Measurements from ENCODE around the gene PAQR4. TPM values are rescaled to one million over a fixed set of nuclear protein-coding genes. Genes with fewer than 3 reads are reported as not detected.
"Not testable (repeated sequence)": the region's sequence is repeated elsewhere in the genome, so short reads cannot be mapped to it uniquely, and the experiment has no call there.

PAQR4 gene
- total RNA-seq, 1 donor from 2014 or later, result 9.5 TPM

DNA sequence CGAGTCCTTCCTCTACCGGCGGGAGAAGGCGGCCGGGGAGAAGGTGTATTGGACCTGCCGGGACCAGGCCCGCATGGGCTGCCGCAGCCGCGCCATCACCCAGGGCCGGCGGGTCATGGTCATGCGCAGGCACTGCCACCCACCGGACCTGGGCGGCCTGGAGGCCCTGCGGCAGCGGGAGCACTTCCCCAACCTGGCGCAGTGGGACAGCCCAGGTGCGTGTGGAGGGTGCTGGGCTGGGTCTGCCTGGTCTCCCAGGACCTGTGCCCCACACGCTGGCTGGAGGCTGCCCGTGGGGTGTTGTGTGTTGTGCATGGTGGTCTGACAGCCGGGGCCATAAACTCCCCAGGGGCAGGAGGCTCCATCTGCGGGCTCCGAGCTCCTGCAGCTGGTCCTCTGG, 32.0 kb upstream of the PAQR4 start:
- Mint-ChIP-seq H3K4me3 (ENCODE audit: unreplicated experiment) (no peak overlapping the region), H3K36me3 (ENCODE audit: low read depth) (peaks cover 34% of the 10 kb centered on the region), H3K9me3 (ENCODE audit: low read depth) (no peaks in the 10 kb centered on the region), H3K27me3 (ENCODE audit: low read depth) (no peaks in the 10 kb centered on the region), H3K4me1 (ENCODE audit: low read depth) (no peaks in the 10 kb centered on the region), H3K27ac (ENCODE audit: unreplicated experiment) (no peak overlapping the region)
- no peak for TF ChIP-seq CTCF (IDR thresholded peaks at IDR 0.05)
- DNase-seq (ENCODE audit: low spot score), result no peak

GRCh38 chr16:2938206-2938605, 30.9 kb upstream of the PAQR4 start:
- no peaks in the 10 kb centered on the region for H3K27me3 Mint-ChIP-seq (ENCODE audit: low read depth)
- DNase-seq (ENCODE audit: low spot score), result no peak
- no peak for TF ChIP-seq CTCF (IDR thresholded peaks at IDR 0.05)
- H3K4me1 Mint-ChIP-seq (ENCODE audit: low read depth), result no peaks in the 10 kb centered on the region
- H3K9me3 Mint-ChIP-seq (ENCODE audit: low read depth), result no peaks in the 10 kb centered on the region
- H3K27ac Mint-ChIP-seq (ENCODE audit: unreplicated experiment), result no peak overlapping the region
- H3K36me3 Mint-ChIP-seq (ENCODE audit: low read depth), result peaks cover 37% of the 10 kb centered on the region
- no peak overlapping the region for H3K4me3 Mint-ChIP-seq (ENCODE audit: unreplicated experiment)

- no peak overlapping the region for H3K4me3 Mint-ChIP-seq (ENCODE audit: unreplicated experiment)
- no peak overlapping the region for H3K27ac Mint-ChIP-seq (ENCODE audit: unreplicated experiment)
- TF ChIP-seq CTCF (IDR thresholded peaks at IDR 0.05), result no peak
- DNase-seq (ENCODE audit: low spot score), result no peak
- no peaks in the 10 kb centered on the region for H3K4me1 Mint-ChIP-seq (ENCODE audit: low read depth)
- H3K36me3 Mint-ChIP-seq (ENCODE audit: low read depth), result peaks cover 34% of the 10 kb centered on the region
- H3K9me3 Mint-ChIP-seq (ENCODE audit: low read depth), result no peaks in the 10 kb centered on the region
- no peaks in the 10 kb centered on the region for H3K27me3 Mint-ChIP-seq (ENCODE audit: low read depth)
Measured at GRCh38 chr16:2939968-2940367, 29.2 kb upstream of the PAQR4 start.

- H3K4me3 Mint-ChIP-seq (ENCODE audit: unreplicated experiment), result no peak overlapping the region
- peaks cover 36% of the 10 kb centered on the region for H3K36me3 Mint-ChIP-seq (ENCODE audit: low read depth)
- H3K4me1 Mint-ChIP-seq (ENCODE audit: low read depth), result no peaks in the 10 kb centered on the region
- no peak overlapping the region for H3K27ac Mint-ChIP-seq (ENCODE audit: unreplicated experiment)
- no peaks in the 10 kb centered on the region for H3K27me3 Mint-ChIP-seq (ENCODE audit: low read depth)
- no peaks in the 10 kb centered on the region for H3K9me3 Mint-ChIP-seq (ENCODE audit: low read depth)
- no peak for DNase-seq (ENCODE audit: low spot score)
- no peak for TF ChIP-seq CTCF (IDR thresholded peaks at IDR 0.05)
Measured at GRCh38 chr16:2942045-2942444, 27.1 kb upstream of the PAQR4 start.

GRCh38 chr16:2943716-2944115, 25.4 kb upstream of the PAQR4 start:
- not testable (repeated sequence) for DNase-seq (ENCODE audit: low spot score); H3K4me1 Mint-ChIP-seq (ENCODE audit: low read depth); H3K27ac Mint-ChIP-seq (ENCODE audit: unreplicated experiment); H3K9me3 Mint-ChIP-seq (ENCODE audit: low read depth); H3K4me3 Mint-ChIP-seq (ENCODE audit: unreplicated experiment); H3K27me3 Mint-ChIP-seq (ENCODE audit: low read depth)
- H3K36me3 Mint-ChIP-seq (ENCODE audit: low read depth), result peaks cover 39% of the 10 kb centered on the region

- no peaks in the 10 kb centered on the region for H3K4me1 Mint-ChIP-seq (ENCODE audit: low read depth)
- no peak overlapping the region for H3K27ac Mint-ChIP-seq (ENCODE audit: unreplicated experiment)
- H3K36me3 Mint-ChIP-seq (ENCODE audit: low read depth), result peaks cover 26% of the 10 kb centered on the region
- H3K9me3 Mint-ChIP-seq (ENCODE audit: low read depth), result no peaks in the 10 kb centered on the region
- TF ChIP-seq CTCF (IDR thresholded peaks at IDR 0.05), result no peak
- H3K4me3 Mint-ChIP-seq (ENCODE audit: unreplicated experiment), result no peak overlapping the region
- no peak for DNase-seq (ENCODE audit: low spot score)
- no peaks in the 10 kb centered on the region for H3K27me3 Mint-ChIP-seq (ENCODE audit: low read depth)
Measured at GRCh38 chr16:2946649-2947048, 22.5 kb upstream of the PAQR4 start.

All from chondrocyte (in vitro differentiated cells).